GM21390 (cell line): ENCODE results near the gene MSH5.

Experiments
- ATAC-seq: cut with Tn5 transposase; IDR thresholded peaks from one replicate; pipeline ENCODE4 v1.9.1; 2021; ENCODE audit not compliant: unreplicated experiment

MSH5 gene

DNA sequence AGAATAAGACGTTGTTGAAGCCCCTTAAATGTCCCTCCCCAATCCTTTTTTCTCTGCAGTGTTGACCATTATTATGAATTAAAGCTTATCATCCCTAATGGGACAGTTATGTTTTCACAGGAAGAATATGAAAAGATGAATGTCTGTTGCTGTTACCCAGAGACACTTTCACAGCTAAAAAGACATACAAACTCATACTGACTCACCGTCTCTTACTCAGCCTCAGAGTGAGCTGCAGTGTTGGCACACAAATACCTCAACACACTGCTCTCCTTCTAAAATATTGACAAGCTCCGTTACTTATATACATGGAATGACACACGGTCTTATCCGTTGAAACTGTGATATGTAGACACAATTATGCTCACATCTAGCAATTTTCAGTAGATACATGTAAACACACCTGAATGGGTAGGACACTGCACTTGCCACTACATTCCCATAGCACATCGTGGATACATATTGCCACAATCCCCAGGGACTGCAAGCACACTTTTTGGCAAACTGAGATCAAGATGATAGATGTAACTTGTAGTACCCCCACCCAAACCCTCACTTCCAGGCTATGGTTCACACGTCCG, 13.0 kb downstream of the MSH5 start:
- no peak for ATAC-seq

GRCh38 chr6:31758281-31758680, 18.5 kb downstream of the MSH5 start:
- no peak for ATAC-seq

- no peak for ATAC-seq
These were observed 21.0 kb downstream of the MSH5 start for GRCh38 chr6:31760790-31761189.

GRCh38 chr6:31761343-31761742, 21.5 kb downstream of the MSH5 start:
- ATAC-seq = no peak

DNA sequence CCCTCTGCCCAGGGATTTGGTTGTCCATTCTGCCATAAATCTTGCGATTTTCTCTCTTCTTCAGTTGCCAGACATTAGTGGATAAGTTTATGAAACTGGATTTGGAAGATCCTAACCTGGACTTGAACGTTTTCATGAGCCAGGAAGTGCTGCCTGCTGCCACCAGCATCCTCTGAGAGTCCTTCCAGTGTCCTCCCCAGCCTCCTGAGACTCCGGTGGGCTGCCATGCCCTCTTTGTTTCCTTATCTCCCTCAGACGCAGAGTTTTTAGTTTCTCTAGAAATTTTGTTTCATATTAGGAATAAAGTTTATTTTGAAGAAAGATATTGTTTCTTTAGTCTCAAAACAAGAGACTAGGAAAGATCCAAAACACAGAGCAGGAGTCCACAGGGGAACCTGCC, 22.6 kb downstream of the MSH5 start, which contains the start of gene SAPCD1:
TSS of gene SAPCD1 (plus strand) at position 301 of the 400 bp plus-strand sequence. CDS start 399 bp downstream, outside the sequence.
- ATAC-seq = no peak

GRCh38 chr6:31762878-31763618, 23.2 kb downstream of the MSH5 start:
- ATAC-seq = no peak

DNA sequence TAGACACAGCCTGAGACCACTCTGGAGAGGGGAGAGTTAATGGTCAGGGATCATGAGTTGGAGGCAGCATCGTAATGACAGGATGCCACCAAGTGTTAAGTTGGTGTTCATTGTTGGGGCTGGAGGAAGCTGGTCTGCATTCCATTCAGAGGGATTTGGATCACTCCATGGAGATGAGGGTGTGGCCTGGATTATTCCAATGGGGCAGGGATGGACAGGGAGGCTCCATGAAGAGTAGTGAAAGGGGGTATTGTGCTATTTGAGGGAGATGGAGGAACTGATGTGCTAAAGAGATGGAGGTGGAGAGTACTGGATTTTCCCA, 23.8 kb downstream of the MSH5 start:
- no peak for ATAC-seq

DNA sequence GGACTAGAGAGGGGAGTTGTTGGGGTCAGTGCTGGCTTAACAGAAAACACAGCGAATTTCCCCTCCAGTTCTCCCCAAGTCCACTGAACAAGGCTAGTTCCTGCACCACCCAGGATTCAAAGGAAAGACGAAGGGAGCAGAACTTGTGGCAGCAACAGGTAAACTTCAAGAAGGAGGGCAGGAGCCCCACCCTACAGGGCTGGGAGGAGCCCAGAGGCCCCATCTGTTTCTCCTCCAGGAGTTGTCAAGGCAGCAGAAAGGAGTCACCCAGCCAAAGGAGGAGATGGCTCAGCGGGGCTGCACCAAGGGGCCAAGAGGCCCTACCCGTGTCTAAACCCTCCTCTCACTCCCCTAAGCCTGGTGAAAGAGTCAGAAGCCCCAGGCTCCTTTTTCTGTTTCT, 24.4 kb downstream of the MSH5 start:
- no peak for ATAC-seq

DNA sequence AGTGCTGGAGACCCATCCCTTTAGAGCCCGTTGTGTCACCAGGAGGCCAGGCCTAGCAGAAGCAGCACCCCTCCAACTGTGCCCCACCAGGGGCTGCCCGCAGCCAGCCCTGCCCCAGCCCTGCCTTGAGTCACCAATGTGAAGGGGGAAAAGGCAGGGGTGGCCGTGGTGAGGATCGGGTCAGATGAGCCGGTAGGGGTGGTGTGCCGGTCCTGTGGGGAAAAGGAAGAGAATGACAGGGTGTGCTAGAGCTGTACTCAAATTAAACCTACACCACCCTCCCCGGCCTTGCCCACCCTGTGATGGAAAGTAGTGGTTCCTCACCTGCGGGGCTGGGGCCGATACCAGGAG, 25.7 kb downstream of the MSH5 start:
- ATAC-seq = no peak

DNA sequence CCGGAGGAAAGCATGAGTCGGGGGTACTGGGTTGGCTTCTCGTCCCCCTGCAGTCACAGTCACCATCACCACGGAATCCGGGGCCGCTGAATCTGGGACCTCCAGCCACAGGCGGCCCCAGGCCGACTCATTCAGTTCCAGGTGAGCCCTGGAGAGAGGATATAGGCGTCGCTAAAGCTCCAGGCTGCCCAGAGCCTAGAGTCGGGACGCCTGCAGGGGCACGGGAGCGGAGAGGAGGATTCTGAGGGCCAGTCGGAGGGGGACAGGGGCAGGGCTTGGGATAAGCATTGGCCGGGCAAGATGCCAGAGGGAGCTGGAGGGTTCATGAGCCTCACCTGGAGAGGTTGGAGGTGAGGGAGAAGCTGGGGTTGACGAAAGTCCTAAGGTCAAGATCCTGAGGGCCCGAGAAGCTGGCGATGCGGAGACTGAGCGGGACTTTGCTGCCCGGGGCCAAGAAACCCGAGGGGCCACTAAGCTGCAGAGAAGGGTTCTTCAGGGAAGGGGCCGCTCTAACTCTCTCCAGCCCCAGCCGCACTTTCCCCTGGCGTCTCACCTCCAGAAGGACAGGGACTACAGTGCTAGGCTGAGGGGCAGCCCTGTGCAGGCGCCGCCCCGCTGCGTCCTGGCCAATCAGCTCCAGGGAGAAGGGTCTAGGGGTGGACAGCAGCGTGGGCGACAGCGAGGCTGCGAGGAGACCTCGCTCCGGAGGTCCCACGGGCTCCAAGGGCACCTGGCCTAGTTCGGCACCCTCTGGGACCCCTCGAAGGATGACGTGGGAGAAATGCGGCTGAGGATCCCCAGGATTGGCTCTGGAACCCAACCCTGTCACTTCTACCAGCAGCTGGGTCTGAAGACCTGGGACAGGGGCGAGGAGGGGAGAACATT, 26.3 kb downstream of the MSH5 start:
- no peak for ATAC-seq

GRCh38 chr6:31767096-31767645, 27.4 kb downstream of the MSH5 start:
- no peak for ATAC-seq

- no peak for ATAC-seq
These were observed 28.8 kb downstream of the MSH5 start for GRCh38 chr6:31768363-31769257.

GRCh38 chr6:31769684-31770371, 30.0 kb downstream of the MSH5 start:
- ATAC-seq = no peak

GRCh38 chr6:31770860-31771259, 31.1 kb downstream of the MSH5 start:
- ATAC-seq = no peak

DNA sequence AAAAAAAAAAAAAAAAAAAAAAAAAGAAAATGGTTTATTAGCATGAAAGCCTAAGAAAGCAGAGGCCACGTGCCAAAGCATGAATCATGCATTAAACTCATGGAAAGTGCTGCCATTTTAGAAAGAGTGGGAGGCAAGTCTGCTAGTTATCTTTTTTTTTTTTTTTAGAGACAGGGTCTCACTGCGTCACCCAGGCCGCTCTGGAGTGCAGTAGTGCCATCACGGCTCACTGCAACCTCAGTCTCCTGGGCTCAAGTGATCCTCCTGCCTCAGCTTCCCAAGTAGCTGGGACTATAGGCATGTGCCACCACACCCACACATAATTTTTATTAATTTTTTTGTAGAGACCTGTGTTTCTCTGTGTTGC, 32.2 kb downstream of the MSH5 start:
- no peak for ATAC-seq

- no peak for ATAC-seq
These were observed 35.4 kb downstream of the MSH5 start for GRCh38 chr6:31775184-31775583.

DNA sequence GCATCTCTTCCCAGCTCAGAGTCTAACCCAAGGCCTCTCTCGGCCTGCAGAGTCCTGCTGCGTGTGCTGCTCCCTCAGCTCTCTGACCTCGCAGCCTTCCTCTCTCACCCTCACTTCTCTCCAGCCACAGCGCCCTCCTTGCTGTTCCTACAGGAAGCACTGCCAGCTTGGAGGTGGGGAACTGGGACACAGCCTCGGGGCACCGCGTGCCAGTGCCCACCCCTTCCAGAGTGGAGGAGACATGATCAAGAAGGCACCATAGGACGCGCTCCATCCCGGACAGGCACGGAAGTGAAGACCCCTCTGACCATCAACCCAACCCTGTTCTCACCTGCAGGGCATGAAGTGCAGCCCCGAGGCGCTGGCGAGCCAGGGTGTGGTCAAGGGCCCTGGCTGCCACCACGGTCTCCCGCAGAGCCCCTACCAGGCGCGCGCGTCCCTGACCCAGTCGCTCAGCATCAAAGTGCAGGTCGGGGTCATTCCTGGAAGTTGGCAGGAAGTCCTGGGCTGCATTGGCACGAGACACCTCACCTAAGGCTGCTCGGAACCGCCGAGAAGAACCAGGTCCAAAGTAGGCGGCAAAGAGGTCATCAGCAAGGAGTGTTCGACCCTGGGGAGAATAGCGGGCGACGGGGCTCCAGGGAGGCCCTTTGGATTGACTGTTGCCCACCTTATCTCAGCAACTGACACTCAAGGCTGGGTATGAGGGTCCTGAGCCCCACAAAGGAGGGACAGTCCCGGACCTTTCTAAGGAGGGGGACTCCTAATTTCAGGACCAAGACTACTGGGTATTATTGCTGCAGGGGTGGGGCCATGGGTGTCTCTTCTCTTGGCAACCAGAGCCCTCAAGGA, 36.1 kb downstream of the MSH5 start:
- ATAC-seq = no peak

DNA sequence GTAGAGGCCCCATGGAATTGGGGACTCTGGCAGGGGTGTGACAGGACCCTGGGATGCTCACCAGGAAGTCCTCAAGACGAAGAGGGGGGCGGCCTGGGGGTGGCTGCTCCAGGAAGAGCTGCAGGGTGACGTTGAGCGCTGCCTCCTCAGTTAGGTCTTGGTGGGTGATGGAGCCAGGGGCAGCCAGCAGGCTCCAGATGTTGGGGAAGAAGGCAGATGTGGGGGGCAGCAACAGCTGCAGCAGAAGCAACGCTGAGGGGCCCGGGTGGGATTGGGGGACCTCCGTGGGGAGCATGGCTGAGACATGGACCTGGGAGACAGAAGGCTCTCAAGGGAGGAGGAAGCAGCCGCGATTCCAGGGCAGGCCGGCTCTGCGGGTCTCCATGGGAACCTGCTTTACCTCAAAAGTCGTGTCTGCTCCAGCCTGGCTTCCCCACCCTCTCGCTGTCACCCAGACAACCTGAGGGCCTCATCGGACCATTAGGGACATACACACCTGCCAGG, 36.7 kb downstream of the MSH5 start:
- ATAC-seq = no peak

DNA sequence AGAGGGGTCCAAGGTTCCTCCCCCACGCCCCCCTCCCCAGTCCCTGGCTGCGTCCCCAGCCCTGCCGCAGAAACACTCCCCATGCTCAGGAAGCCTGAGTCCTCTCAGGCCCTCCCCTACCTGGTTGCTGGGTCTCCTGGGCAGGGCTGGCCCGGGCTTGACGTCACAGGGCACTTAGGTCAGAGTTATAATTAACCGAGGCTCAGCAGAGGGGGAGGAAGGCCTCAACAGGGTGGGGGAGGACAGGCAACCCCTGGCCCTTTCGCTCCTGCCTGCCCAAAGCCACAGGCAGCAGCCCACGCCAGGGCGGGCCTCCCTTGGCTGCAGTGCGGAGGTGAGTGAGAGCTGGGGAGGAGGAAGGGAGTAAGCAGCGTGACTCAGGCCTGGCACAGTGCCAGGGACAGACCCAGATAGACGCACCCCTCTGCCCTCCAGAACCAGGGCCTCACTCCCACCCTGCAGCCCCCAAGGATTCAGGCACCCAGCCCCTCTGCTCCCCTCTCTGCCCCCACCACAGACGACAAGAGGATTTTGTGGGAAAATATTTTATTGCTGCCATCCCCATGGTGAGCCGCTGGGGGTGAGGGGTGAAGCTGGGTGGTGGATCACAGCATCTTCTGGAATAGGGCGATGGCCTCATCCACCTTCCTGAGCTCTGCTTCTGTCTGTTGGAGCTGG, 37.3 kb downstream of the MSH5 start, which contains the start of gene VWA7:
TSS of gene VWA7 (minus strand) at position 340 of the 678 bp plus-strand sequence. CDS start 549 bp downstream, outside the sequence.
- ATAC-seq = no peak
